HG03064 (cell line): ENCODE measurements around the gene BMPR1B.
"Not testable (repeated sequence)": the region's sequence is repeated elsewhere in the genome, so short reads cannot be mapped to it uniquely, and the experiment has no call there.

ENCODE experiments used
- ATAC-seq: cut with Tn5 transposase; IDR thresholded peaks from one replicate; pipeline ENCODE4 v1.9.1; 2021; ENCODE audit warnings: low read depth; ENCODE audit not compliant: unreplicated experiment

BMPR1B gene

GRCh38 chr4:95108883-95109421, 351.2 kb downstream of the BMPR1B start:
- ATAC-seq = no peak

GRCh38 chr4:95114521-95114920, 356.8 kb downstream of the BMPR1B start:
- no peak for ATAC-seq

GRCh38 chr4:95118497-95118896, 360.7 kb downstream of the BMPR1B start:
- no peak for ATAC-seq

- ATAC-seq = no peak
Measured at GRCh38 chr4:95120456-95120855, 362.7 kb downstream of the BMPR1B start.

GRCh38 chr4:95122001-95122400, 364.2 kb downstream of the BMPR1B start:
- ATAC-seq = no peak

- no peak for ATAC-seq
Measured at GRCh38 chr4:95124906-95125504, 367.2 kb downstream of the BMPR1B start.

- no peak for ATAC-seq
Measured at GRCh38 chr4:95129031-95129430, 371.3 kb downstream of the BMPR1B start.

GRCh38 chr4:95129821-95130311, 372.1 kb downstream of the BMPR1B start:
- ATAC-seq = no peak

GRCh38 chr4:95134016-95134415, 376.3 kb downstream of the BMPR1B start:
- ATAC-seq = not testable (repeated sequence)

- not testable (repeated sequence) for ATAC-seq
Measured at GRCh38 chr4:95139424-95139823, 381.7 kb downstream of the BMPR1B start.

- no peak for ATAC-seq
Measured at GRCh38 chr4:95141361-95141760, 383.6 kb downstream of the BMPR1B start.

GRCh38 chr4:95142932-95143331, 385.2 kb downstream of the BMPR1B start:
- ATAC-seq = no peak

- ATAC-seq = no peak
Measured at GRCh38 chr4:95151255-95151654, 393.5 kb downstream of the BMPR1B start.

- ATAC-seq = no peak
Measured at GRCh38 chr4:95153182-95153581, 395.4 kb downstream of the BMPR1B start.

GRCh38 chr4:95155759-95156451, 398.1 kb downstream of the BMPR1B start:
- no peak for ATAC-seq

GRCh38 chr4:95156452-95156765, 398.7 kb downstream of the BMPR1B start:
- no peak for ATAC-seq

GRCh38 chr4:95157596-95157995, 399.8 kb downstream of the BMPR1B start:
- no peak for ATAC-seq

GRCh38 chr4:95158045-95158444, 400.3 kb downstream of the BMPR1B start:
- ATAC-seq = no peak

- ATAC-seq = no peak
Measured at GRCh38 chr4:95158626-95159025, 400.9 kb downstream of the BMPR1B start.

GRCh38 chr4:95159384-95159783, 401.6 kb downstream of the BMPR1B start:
- no peak for ATAC-seq

GRCh38 chr4:95161781-95162469, 404.2 kb downstream of the BMPR1B start:
- no peak for ATAC-seq

GRCh38 chr4:95162867-95163266, 405.1 kb downstream of the BMPR1B start:
- no peak for ATAC-seq
